Breast epithelium (tissue), 4 donors: ENCODE data around the gene KIF6. TPM values are rescaled to one million over a fixed set of nuclear protein-coding genes. Genes with fewer than 3 reads are reported as not detected.

Source experiments
- DNase-seq, 2 donors: peaks; one replicate each; pipeline ENCODE4 v3.0.0-alpha.2; 2019; ENCODE audit warnings: low spot score in 2 of 2
- H3K27ac ChIP-seq, 2 donors: fragments of 200-600 bp; sonication (generic) in 1 of 2; one replicate each; pipeline ENCODE4 v1.5.1; 2016 to 2019; ENCODE audit warnings: mild to moderate bottlenecking in 1 of 2
- H3K27me3 ChIP-seq, 2 donors: fragments of 200-600 bp; sonication (generic) in 1 of 2; one replicate each; pipeline versions ENCODE4 v1.5.1 to v1.6.0; 2017 to 2019; ENCODE audit warnings: control low read depth in 1 of 2, mild to moderate bottlenecking in 1 of 2
- H3K36me3 ChIP-seq: fragments of 200-600 bp; one replicate; pipeline ENCODE4 v1.5.1; 2019
- H3K4me1 ChIP-seq, 2 donors: fragments of 200-600 bp; sonication (generic); one replicate each; pipeline ENCODE4 v1.5.1; 2016 to 2019; ENCODE audit warnings: control low read depth in 1 of 2
- H3K4me3 ChIP-seq, 3 donors: fragments of 200-600 bp; sonication (generic); 1 replicate in 2 of 3; 2 replicates in 1 of 3; pipeline ENCODE4 v1.5.1; 2016 to 2019; ENCODE audit warnings: mild to moderate bottlenecking in 3 of 3, moderate library complexity in 2 of 3
- H3K9me3 ChIP-seq, 2 donors: fragments of 200-600 bp; sonication (generic) in 1 of 2; one replicate each; pipeline ENCODE4 v1.5.1; 2016 to 2019; ENCODE audit warnings: control low read depth in 1 of 2
- CTCF ChIP-seq, 3 donors: fragments of 450-650 bp; IDR thresholded peaks; one replicate each; pipeline ENCODE4 v1.5.1; 2016 to 2017; ENCODE audit warnings: antibody characterized with exemption in 3 of 3, mild to moderate bottlenecking in 3 of 3, moderate library complexity in 3 of 3
- POLR2A ChIP-seq: fragments of 450-650 bp; IDR thresholded peaks from one replicate; pipeline ENCODE4 v1.6.1; 2016; ENCODE audit warnings: antibody characterized with exemption, mild to moderate bottlenecking, moderate library complexity
- POLR2AphosphoS5 ChIP-seq, 3 donors: sonication (generic); formaldehyde crosslinking; IDR thresholded peaks; one replicate each; pipeline ENCODE4 v1.6.1; 2017; ENCODE audit warnings: antibody characterized with exemption in 3 of 3
- intact Hi-C: fragments of 100-400 bp; cut with DNase I; formaldehyde crosslinking; loops from one replicate; pipeline ENCODE4 v1.15.1; 2023; ENCODE audit warnings: low total_unique reads
- total RNA-seq, 3 donors: library from RNA; depleted of rRNA; stranded (reverse); fragments of >200 nt; gene quantifications; one replicate each; pipeline ENCODE4 v1.1.0, GENCODE V29; 2016

Gene KIF6
- total RNA-seq, 3 donors from 2014 or later, result under 0.01 to 0.80 (median 0.15) TPM

- H3K4me1 ChIP-seq, result no peaks in the 10 kb centered on the region
- no peaks in the 10 kb centered on the region for H3K27me3 ChIP-seq
- H3K9me3 ChIP-seq, result no peaks in the 10 kb centered on the region
- H3K4me3 ChIP-seq, result no peak overlapping the region
- TF ChIP-seq POLR2AphosphoS5 (IDR thresholded peaks at IDR 0.05) (no peak), CTCF (IDR thresholded peaks at IDR 0.05) (no peak), POLR2A (no peak)
- intact Hi-C loops, result no loop called here
- no peak for DNase-seq
- no peak overlapping the region for H3K27ac ChIP-seq
- no peaks in the 10 kb centered on the region for H3K36me3 ChIP-seq
Observed at GRCh38 chr6:39617520-39617919, 107.7 kb downstream of the KIF6 start.

GRCh38 chr6:39617026-39617425, 108.2 kb downstream of the KIF6 start:
- Histone ChIP-seq H3K9me3 (no peaks in the 10 kb centered on the region), H3K4me3 (no peak overlapping the region), H3K36me3 (no peaks in the 10 kb centered on the region), H3K27ac (no peak overlapping the region), H3K27me3 (no peaks in the 10 kb centered on the region), H3K4me1 (no peaks in the 10 kb centered on the region)
- TF ChIP-seq POLR2AphosphoS5 (IDR thresholded peaks at IDR 0.05) (no peak), POLR2A (no peak), CTCF (IDR thresholded peaks at IDR 0.05) (no peak)
- no peak for DNase-seq
- intact Hi-C loops, result no loop called here

- Histone ChIP-seq H3K27ac (no peak overlapping the region), H3K4me1 (no peaks in the 10 kb centered on the region), H3K36me3 (no peaks in the 10 kb centered on the region), H3K4me3 (no peak overlapping the region), H3K9me3 (no peaks in the 10 kb centered on the region), H3K27me3 (no peaks in the 10 kb centered on the region)
- no peak for DNase-seq
- intact Hi-C loops, result no loop called here
- TF ChIP-seq CTCF (IDR thresholded peaks at IDR 0.05) (no peak), POLR2AphosphoS5 (IDR thresholded peaks at IDR 0.05) (no peak), POLR2A (no peak)
Observed at GRCh38 chr6:39615622-39616021, 109.6 kb downstream of the KIF6 start.

GRCh38 chr6:39614393-39614950, 110.7 kb downstream of the KIF6 start:
- Histone ChIP-seq H3K27ac (no peak overlapping the region), H3K36me3 (no peaks in the 10 kb centered on the region), H3K9me3 (no peaks in the 10 kb centered on the region), H3K4me3 (no peak overlapping the region), H3K27me3 (no peaks in the 10 kb centered on the region), H3K4me1 (no peaks in the 10 kb centered on the region)
- no peak for DNase-seq
- no peak for TF ChIP-seq POLR2A
- no peak for TF ChIP-seq POLR2AphosphoS5 (IDR thresholded peaks at IDR 0.05)
- no peak for TF ChIP-seq CTCF (IDR thresholded peaks at IDR 0.05)
- intact Hi-C loops, result no loop called here

- Histone ChIP-seq H3K27me3 (no peaks in the 10 kb centered on the region), H3K4me1 (no peaks in the 10 kb centered on the region), H3K4me3 (no peak overlapping the region), H3K27ac (peak overlapping the region; percentile 6 to 27), H3K9me3 (no peaks in the 10 kb centered on the region), H3K36me3 (no peaks in the 10 kb centered on the region)
- intact Hi-C loops, result no loop called here
- TF ChIP-seq POLR2A, result no peak
- no peak for TF ChIP-seq POLR2AphosphoS5 (IDR thresholded peaks at IDR 0.05)
- TF ChIP-seq CTCF (IDR thresholded peaks at IDR 0.05), result no peak
- DNase-seq, result no peak
Observed at GRCh38 chr6:39610221-39610620, 115.0 kb downstream of the KIF6 start.
